Stimulated activated CD8-positive, alpha-beta memory T cell treated with anti-CD3 and anti-CD28 coated beads, Interleukin-7, amount 100 ng/mL, for 24 hours (primary cell): ENCODE results near the gene ESPL1.

Experiments used
- DNase-seq: peaks from one replicate; pipeline ENCODE4 v3.0.0-alpha.2; 2020; ENCODE audit warnings: low read depth

The ESPL1 gene

DNA sequence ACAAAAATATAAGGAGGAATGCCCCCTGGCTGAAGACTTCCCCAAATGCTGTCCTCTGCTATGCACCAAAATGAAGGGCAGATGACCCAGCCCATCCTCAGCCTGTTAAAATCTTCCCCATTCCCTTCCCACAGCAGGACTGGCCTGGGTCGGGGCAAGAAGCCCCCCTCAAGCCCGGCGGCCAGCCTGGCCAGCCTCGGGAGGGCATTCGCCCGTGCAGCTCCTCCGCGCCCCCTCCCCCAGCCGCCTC is 36.5 kb upstream of the ESPL1 start:
- no peak for DNase-seq

DNA sequence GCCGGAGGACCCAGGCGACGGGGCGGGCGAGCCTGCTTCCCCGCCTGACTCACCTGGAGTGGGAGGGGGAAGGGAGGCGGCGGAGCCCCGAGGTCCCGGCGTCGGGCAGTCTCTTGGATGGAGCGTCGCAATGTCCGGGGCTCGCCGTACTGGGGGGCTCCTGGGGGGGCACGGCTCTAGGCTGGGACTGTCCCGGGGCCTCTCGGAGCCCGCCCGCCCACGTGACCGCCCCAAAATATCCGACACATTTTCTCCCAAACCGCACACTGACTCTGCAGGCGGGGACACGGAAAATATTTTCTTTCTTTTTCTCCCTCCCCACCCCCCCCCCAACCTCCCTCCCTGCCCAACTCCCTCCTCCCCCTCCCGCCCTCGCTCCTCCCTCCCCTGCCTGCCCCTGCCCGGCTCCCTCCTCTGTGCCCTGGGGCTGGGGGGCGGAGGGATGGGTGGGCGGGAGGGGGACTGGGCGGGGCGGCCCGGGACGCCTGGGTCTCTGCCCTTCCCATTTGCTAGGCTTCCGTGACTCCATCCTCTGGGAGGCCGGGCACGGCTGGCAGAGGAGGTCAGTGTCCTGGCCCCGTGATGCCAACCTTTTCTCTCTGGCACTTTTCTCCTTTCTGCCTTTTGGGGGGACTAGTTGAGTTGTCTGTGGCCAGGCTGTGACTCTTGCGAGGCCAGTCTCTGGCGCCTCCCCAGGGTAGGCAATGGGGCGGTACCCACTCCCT is 36.0 kb upstream of the ESPL1 start, which contains the start of gene RARG:
Gene RARG, minus strand, starts transcription at position 289 of the 725 bp plus-strand sequence. CDS start 4,664 bp downstream, outside the sequence.
- DNase-seq = no peak

DNA sequence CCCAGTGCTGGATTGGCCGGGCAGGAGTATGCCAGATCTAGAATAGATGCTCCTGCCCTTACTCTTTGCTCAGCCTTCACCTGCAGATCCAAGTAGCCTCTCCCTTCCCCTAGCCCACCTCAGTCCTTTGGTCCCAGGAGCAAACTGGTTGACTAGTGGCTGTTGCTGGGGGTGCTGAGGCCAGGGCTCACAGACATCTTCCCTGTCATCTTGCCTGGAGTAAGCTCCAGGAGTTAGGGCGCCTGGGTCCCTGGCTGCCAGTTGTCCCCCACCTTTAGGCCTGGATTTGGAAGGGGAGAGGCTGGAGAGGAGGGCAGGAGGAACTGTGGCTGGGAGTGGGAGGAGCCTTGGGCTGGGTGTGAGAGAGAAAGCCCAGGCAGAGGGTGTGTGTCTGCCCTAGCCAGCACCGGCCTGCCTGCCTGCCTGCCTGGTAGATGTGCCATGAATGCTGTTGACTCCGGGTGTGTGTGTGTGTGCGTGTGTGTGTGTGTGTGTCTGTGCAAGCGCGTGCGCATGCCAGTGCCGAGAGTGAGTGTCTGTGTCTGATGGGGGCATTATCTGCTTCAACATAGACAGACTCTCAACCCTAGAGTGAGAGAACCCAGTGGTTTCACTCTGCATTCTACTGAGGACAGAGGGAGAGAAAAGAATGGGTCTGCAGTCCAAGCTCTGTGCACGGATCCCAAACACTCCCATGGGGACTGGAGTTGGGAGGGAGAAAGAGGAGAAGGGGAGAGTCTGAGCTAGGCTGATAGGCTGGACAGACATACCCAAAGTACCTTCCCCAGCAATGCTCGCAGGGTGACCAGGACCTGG is 35.2 kb upstream of the ESPL1 start:
- no peak for DNase-seq

DNA sequence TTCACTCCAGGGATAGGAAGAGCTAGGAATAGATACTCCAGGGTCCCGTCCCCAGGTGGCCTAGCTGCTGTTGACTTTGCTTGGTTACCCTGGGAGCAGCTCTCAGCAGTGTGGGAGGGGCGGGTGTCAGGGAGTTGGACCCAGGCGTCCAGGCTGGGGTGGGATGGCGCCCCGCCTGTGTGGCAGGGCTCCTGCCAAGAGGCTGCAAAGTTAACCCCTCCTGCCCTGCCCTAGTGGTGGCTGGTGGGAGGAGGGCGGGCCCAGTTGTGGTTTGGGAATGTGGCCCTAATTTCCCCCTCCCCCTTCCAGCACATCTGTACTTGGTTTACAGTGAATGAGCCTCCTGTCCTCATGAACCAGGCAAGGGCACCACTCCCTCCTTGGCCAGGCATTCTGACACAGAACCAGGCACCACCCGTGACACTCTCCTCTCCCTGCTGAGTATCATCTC is 34.4 kb upstream of the ESPL1 start:
- no peak for DNase-seq

DNA sequence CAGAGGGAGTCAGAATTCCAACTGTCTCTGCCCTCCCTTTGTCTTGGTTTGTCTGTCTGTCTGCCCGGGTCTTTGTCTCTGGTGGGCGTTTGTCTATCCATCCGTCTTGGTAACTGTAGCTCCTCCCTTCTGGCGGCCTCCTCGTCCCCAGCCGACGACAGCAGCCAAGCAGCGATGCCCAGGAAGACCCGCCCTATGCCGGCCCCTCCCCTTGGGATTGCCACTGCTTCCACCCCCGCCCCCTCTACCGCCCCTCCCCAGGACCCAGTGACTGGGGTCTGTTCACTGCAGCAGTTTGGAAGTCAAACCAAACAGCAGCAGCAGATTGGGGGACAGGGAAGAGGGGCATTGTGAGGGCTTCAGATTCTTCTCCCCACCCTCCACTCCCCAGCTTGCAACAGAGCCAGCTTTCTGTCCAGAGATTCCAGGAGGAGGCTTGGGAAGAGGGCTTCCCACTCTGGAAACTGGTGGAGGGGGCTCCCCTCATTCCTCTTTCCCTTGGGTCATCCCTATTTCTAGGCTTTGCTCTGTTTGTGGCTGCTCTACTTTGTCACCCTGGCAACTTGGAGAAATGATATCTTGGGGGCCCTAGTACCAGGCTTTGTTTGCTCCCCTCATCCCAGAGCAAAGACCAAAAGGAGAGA is 33.7 kb upstream of the ESPL1 start:
- no peak for DNase-seq

DNA sequence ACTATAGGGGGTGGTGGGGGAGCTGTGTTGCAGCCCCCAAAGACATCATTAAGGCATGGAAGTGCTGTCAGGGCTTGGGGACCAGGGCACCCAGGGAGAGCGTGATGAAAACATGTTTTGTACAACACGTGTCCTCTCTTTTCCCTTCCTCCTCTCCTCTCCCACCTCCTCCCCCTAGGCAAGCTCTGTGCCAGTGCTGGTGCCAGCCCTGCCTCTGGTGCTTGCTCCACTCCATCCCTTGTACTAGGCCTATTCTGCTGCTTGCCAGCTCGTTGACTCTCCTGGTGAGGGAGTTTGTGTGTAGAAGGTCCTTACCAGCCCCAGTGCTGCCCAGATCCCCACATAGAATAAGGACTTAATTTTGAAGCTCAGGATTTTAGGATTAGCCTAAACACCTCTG is 32.9 kb upstream of the ESPL1 start:
- no peak for DNase-seq

DNA sequence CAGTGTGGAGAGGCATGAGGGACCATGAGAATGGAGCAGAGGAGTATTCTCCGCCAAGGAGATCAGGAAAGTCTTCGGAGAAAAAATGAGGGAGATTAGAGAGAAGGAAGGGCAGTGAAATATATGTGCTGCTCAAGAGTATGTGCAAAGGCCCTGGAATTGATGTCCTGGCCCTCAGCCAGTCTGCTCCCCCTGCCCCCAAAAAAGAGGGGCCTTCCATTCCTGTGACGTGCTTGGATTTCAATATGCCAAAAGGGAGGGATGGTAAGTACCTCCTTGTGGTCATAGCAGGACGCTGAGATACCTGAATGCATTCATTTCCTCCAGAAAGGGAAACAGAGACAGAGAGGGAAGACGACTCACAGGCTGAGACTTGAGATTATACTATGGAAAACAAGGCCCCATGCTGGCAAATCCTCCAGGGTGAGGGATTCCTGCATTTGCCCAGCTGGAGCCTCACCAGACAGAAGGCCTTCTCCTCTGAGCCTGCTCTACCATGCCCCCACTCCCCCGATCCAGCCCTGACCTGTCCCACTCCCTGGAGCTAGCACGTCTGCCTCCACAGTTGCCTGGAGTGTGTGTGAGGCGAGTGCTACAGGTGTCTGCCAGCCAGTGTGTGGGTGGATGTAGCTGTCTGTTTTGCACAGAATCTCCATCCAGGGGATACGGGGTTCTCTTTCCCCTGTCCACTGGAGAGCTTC is 32.2 kb upstream of the ESPL1 start:
- DNase-seq = no peak

DNA sequence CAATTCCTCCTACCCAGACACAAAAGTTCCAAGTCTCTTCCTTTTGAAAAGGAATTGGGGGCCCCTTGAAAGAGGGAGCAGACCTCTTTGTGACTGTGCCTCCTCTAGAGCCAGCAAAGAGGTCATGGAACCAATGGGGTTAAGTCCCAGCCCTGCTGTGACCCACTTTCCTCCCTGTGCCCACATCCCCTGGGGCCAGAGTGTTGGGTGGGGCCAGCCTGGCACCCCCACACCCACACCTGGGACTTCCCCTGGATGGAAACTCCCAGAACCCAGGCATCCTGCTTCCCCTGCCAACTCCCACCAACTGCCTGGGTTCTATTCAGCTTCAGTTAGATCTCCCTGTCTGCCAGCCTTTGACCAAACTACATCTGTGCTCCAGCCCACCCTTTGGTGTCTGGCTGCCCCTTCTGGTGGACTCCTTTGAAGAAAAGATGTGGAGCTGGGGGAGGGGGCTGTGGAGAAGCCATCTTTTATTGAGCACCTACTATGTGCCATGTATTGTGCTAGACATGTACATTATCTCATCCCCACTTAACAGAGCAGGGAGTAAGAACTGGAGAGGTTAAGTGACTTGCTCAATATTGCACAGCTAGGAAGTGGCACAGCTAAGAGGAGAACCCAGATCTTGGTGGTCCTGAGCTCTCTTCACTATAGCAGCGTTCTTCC is 31.5 kb upstream of the ESPL1 start:
- DNase-seq = no peak

DNA sequence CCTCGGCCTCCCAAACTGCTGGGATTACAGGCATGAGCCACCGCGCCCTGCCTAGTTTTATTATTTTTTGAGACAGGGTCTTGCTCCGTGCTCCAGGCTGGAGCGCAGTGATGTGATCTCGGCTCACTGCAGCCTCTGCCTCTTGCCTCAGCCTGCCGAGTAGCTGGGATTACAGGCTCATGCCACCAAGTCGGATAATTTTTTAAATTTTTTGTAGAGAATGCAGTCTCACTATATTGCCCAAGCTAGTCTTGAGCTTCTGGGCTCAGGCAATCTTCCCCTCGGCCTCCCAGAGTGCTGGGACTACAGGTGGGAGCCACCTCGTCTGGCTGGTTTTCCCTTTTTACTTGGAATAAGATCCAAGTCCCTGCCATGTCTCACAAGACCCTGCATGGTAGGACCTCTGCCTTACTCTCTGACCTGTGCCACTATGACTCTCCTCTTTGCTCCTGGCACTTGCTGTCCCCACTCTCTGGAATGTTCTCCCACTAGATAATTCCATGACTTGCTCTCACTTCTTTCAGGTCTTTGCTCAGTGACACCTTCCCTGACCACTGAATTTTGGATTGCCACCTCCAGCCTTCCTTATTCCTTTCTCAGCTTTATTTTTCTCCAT is 28.3 kb upstream of the ESPL1 start:
- no peak for DNase-seq

DNA sequence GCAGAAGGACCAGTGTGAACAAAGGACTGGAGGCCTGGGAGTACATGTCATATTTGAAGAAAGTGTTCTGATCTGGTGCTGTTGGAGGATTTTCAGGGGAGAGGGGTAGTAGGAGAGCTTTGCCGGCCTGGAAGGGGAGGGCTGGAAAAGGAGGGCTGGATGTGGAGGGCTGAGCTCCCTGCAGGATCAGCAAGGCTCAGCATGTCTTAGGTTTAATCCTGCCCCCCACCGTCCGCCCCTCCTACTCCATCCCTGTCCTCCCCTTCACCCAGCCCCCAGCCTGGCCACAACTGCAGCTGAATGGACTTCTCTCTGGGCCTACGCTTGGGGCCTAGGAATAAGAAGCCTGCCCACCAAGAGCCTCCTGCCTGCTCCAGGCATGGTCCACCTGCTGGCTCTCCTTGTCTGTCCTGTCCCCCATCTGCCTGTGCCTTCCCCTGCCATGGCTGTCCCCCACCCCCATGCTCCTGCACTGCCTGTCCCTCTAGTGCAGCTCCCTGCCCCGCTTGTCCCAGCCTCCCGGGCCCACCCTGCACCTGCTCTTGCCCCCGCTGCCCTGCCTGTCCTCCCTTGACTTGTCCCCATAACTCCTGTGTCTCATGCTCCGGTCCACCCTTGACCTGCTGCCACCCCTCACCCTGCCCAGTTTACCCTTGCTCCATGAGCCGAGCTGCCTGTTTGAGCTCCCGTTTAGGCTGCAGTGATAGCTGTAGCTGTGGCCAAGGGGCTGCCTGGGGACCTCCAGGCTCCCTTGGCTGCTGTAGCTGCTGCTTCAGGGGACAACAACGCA is 26.3 kb upstream of the ESPL1 start:
- DNase-seq = no peak

DNA sequence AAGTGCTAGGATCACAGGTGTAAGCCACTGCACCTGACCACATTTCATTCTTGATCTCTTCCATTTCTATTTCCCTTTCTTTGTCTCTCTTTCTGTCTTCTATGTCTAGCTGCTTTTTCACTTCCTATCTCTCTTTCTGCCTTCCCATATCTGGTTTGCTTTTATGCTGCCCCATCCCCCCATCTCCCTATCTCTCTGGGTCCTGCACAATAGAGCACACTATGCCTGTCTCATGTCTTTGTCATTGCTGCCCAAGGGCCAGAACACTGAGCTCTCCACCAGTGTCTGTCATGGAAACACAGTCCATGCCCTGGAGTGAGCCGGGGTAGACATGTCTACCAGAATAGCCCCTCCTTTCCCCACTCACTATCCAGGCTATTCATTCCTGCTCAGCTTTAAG is 23.8 kb upstream of the ESPL1 start:
- no peak for DNase-seq

DNA sequence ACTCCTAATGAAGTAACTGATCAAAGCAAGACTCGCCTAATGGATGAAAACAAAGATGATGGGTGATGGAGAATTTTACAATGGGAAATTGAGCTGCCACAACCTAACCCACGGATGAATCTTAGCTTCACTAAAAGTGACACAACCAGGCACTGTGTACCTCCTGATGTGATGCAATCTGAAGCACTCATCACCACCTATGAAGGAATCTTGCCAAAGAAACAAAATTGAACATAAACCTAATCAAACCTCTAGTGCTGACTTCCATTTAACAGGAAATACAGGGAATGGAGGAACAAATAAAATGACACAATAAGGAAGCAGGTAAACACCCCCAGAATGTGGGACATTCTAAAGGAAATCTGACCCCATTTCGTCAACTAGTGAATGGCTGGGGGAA is 22.8 kb upstream of the ESPL1 start:
- no peak for DNase-seq

DNA sequence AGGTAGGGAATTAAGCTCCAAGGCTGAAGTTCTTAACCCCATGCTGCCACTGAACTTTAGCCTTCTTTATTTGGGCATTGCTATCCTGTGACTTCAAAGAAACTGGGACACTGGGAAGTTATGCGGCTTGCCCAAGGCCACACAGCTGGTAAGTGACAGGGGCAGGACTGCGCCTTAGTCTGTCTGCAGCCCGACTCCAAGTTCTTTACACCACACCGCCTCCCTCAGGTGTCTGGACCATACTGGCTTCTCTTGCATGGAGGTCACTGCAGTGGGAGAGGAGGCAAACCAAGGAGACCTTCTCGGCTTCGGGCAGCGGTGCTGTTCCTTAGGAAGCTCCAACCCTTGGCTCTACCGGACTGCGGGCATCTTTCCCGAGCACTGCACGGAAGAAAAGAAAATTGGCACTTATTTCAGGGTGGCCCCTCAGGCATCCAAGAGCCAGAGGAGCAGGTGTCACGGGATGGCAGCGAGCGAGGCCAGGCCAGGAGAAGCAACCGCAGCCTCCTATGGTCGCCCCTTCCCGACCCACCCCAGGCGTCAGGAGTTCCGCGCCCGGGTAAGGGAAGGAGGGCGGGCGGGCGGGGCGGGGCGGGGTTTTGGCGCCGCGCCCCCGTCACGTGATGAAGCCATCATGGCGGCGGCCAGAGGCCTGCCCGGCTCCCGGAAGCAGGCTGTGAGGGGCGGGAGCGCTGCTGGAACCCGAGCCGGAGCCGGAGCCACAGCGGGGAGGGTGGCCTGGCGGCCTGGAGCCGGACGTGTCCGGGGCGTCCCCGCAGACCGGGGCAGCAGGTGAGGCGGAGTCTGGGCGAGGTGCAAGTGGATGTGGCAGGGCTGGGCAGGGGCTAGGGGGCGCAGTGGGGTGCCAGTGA is 16.4 kb upstream of the ESPL1 start:
- DNase-seq = peak; percentile 36

DNA sequence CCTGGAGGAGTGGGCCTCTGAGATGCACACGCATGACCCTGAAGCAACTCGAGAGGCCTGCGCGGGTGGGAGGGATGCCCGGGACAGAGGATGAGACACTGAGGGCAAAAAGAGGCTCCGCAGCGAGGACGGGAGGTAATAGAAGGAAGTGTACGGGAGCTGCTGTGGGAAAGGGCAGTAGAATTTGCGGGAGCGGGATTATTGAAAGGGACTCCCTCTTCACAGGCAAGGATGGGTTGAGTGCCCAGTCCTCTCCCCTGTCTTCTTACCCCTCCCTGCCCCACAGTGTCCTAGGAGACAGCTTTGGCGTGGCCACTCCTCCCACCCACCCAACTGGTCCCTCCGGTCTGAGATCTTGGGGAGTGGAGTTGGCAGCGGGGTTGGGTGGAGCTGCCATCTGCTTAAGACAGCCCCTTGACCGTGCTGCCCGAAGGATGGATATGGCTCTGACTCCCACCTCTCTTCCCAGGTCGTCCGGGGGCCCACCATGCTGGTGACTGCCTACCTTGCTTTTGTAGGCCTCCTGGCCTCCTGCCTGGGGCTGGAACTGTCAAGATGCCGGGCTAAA is 15.7 kb upstream of the ESPL1 start:
- DNase-seq = no peak

DNA sequence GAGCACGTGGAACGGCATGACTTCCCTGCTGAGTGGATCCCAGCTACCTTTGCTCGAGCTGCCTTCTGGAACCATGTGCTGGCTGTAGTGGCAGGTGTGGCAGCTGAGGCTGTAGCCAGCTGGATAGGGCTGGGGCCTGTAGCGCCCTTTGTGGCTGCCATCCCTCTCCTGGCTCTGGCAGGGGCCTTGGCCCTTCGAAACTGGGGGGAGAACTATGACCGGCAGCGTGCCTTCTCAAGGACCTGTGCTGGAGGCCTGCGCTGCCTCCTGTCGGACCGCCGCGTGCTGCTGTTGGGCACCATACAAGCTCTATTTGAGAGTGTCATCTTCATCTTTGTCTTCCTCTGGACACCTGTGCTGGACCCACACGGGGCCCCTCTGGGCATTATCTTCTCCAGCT is 14.8 kb upstream of the ESPL1 start:
- DNase-seq = no peak

DNA sequence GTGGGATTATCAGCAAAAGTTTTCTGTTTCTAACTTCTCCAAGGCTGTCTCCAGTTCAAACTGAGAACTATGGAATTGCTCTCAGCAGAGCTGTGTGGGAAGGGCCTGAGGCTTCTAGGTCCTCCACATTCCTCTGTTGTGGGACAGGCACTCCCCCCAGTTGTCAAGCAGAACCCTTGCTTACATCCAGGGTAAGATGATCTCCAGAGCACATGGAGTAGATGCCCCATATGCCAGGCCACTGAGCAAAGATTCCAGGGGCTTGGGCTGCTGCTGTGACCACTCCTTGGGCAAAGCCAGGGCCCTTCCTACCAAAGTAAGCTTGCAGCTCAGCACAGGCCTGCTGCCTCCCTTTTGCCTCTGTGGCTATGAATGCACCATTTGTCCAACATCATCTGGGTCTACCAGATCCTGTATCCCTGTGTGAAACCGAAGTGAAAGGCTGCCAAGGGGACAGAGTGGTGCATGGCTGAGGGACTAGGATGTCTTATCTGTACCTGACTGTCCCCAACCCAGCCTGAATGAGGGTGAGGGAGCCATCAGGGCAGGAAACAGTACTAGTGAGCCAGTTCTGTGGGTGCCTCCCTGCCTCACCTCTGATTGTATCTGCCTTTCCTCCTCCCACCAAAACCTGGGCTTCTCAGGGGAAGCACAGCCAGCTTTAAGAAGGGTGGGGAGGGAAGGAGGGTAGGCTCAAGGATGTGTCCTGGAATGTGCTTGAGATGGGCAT is 13.1 kb upstream of the ESPL1 start:
- DNase-seq = no peak

DNA sequence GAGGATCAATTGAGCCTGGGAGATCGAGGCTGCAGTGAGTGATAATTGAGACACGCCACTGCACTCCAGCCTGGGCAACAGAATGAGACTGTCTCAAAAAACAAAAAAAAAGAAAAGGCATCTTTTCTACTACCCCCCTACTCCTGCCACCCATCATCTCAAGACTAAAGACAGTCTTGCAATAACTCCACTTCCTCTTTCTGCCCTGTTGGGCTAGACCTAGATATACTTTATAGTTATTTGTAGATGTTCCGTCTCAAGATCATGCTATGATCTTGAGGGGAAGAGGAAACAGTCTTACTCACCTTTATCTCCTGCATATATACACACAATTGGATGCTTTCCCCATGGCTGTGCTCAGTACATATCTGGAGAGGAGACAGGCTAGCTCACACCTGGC is 12.1 kb upstream of the ESPL1 start:
- DNase-seq = no peak
